Left kidney (tissue), 8 donors: ENCODE results near the gene ZNF25. TPM values are rescaled to one million over a fixed set of nuclear protein-coding genes. Genes with fewer than 3 reads are reported as not detected.
A peak's percentile ranks its signal among the peaks of the same experiment; 100 is the strongest.
"Not testable (repeated sequence)": the region's sequence is repeated elsewhere in the genome, so short reads cannot be mapped to it uniquely, and the experiment has no call there.

ENCODE experiments used
- DNase-seq: peaks from one replicate; pipeline ENCODE4 v3.0.0-alpha.2; 2013
- long read RNA-seq, 8 donors: transcript quantifications; one replicate each; lab custom pipeline, GENCODE V29; 2026
- polyA plus RNA-seq: library from polyadenylated mRNA; unstranded; fragments of 120-200 nt; gene quantifications from one replicate; pipeline ENCODE4 v1.2.1, GENCODE V29; 2013; ENCODE audit not compliant: insufficient read length

Gene ZNF25
- 17.2 TPM for polyA plus RNA-seq
- long read RNA-seq, donor 1, full-length matches to known transcripts: 2 of 12 reads
- long read RNA-seq, donor 1, partial matches to known transcripts: 0 of 12 reads
- long read RNA-seq, donor 1, other reads (novel, unspliced or antisense): 10 of 12 reads
- long read RNA-seq, donor 2, full-length matches to known transcripts: 3 of 3 reads
- long read RNA-seq, donor 2, partial matches to known transcripts: 0 of 3 reads
- long read RNA-seq, donor 2, other reads (novel, unspliced or antisense): 0 of 3 reads
- long read RNA-seq, donor 3, full-length matches to known transcripts: 1 of 1 reads
- long read RNA-seq, donor 3, partial matches to known transcripts: 0 of 1 reads
- long read RNA-seq, donor 3, other reads (novel, unspliced or antisense): 0 of 1 reads
- long read RNA-seq, donor 4, full-length matches to known transcripts: 1 of 6 reads
- long read RNA-seq, donor 4, partial matches to known transcripts: 5 of 6 reads
- long read RNA-seq, donor 4, other reads (novel, unspliced or antisense): 0 of 6 reads
- long read RNA-seq, donor 5, full-length matches to known transcripts: 2 of 2 reads
- long read RNA-seq, donor 5, partial matches to known transcripts: 0 of 2 reads
- long read RNA-seq, donor 5, other reads (novel, unspliced or antisense): 0 of 2 reads
- long read RNA-seq, donor 6, full-length matches to known transcripts: 2 of 2 reads
- long read RNA-seq, donor 6, partial matches to known transcripts: 0 of 2 reads
- long read RNA-seq, donor 6, other reads (novel, unspliced or antisense): 0 of 2 reads
- long read RNA-seq, donor 7, full-length matches to known transcripts: 1 of 1 reads
- long read RNA-seq, donor 7, partial matches to known transcripts: 0 of 1 reads
- long read RNA-seq, donor 7, other reads (novel, unspliced or antisense): 0 of 1 reads
- long read RNA-seq, donor 8, full-length matches to known transcripts: 1 of 1 reads
- long read RNA-seq, donor 8, partial matches to known transcripts: 0 of 1 reads
- long read RNA-seq, donor 8, other reads (novel, unspliced or antisense): 0 of 1 reads

GRCh38 chr10:37976091-37976879, at the start of gene ZNF25:
Gene ZNF25, minus strand, starts transcription at chr10:37976647. Its CDS starts 4,925 bp downstream, at chr10:37971722.
- DNase-seq: peak; percentile 99

- DNase-seq: no peak
Measured at GRCh38 chr10:38025283-38025682, 48.8 kb upstream of the ZNF25 start.

GRCh38 chr10:38019124-38019523, 42.7 kb upstream of the ZNF25 start:
- not testable (repeated sequence) for DNase-seq

DNA sequence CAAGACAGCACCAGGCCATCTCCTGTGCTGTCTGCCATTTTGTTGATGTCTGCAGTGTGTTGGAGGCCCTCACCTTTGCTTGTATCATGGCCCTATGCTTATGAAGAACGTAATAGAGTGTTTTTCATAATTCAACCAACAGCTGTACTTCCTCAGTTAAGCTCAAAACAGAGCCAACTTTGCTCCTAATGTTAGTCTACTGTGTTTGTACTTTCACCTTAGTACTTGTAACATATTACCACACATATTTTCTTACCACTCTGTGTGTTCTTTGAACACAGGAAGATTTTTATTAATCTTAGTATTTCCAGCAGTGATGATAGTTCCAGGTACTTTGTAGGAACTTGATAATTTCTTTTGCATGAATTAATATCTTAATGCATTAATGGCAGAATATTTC, 39.9 kb upstream of the ZNF25 start:
- DNase-seq: no peak

GRCh38 chr10:38010119-38010903, 33.9 kb upstream of the ZNF25 start, which contains the start of gene ZNF33A:
Gene ZNF33A, plus strand, starts transcription at chr10:38010675. Its CDS starts 1,667 bp downstream, at chr10:38012342.
- DNase-seq: peak; percentile 92

DNA sequence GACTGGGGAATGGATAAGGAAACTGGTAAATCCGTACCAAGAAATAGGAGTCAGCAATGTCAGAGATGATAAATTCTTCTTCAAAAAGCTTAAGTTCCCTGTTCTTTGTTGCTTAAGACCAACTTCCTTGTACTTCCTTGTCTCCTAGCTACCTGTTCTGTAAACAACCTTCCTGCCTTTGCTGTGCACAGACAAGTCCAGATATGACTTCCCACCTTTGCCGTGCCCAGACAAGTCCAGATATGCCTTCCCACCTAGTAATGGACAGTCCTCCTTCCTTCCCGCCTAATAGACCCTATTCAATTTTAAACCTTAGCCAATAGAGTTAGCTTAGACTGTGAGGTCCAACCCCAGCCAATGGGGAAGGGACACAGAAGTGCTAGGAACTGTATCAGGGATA, 31.5 kb upstream of the ZNF25 start:
- no peak for DNase-seq

DNA sequence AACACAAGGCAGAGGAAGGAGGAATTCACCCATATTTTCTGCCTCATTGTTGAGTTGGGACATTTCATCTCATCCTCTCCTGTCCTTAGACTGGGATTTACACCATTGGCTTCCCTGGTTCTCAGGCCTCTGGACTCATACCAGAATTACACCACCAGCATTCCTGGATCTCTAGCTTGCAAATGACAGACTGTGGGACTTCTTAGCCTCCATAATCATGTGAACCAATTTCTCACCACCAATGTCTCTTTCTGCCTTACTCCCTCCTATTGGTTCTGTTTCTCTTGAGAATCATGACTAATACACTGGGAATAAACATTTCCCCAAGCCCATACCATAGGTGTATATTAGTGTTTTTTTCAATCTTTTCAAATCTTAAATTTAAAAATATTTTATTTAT, 31.1 kb upstream of the ZNF25 start:
- no peak for DNase-seq

- no peak for DNase-seq
Measured at GRCh38 chr10:38003588-38003987, 27.1 kb upstream of the ZNF25 start.

DNA sequence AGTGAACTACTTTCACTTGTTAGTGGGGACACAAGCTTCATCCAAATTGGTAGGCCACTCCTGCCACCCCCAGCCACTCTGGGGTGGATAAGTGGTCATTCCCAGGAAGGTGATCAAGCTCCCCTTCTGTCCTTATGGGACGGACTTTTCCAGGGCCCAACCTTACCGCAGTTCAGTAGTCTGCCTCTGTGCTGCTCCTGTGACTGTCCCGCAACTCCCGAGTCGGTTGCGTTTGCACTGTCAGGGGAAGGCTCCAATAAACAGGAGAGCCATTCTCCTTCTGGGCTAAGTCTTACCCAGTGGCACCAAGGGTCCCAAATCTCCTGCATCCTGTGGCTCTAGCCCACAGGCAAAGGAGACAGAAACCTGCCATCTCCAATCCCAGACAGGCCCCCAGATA, 26.6 kb upstream of the ZNF25 start:
- no peak for DNase-seq

GRCh38 chr10:38000474-38000873, 24.0 kb upstream of the ZNF25 start:
- not testable (repeated sequence) for DNase-seq

GRCh38 chr10:37998920-37999319, 22.5 kb upstream of the ZNF25 start:
- not testable (repeated sequence) for DNase-seq

- DNase-seq: no peak
Measured at GRCh38 chr10:37992083-37992482, 15.6 kb upstream of the ZNF25 start.

DNA sequence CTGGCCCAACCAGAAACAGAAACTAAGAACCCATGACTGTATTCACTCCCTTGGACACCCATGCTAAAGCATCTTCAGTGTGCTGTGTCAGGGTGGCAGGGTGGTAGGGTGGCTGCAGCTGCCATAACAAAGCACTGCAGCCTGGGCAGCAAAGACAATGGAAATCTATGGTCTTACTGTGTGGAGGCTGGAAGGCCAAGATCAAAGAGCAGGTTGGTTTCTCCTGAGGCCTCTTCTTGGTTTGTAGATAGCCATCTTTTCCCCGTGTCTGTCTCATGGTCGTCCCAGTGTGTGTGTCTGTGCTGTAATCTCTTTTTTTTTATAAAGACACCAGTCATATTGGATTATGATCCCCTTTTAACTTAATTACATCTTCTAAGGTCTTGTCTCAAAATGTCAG, 15.2 kb upstream of the ZNF25 start:
- DNase-seq: no peak

DNA sequence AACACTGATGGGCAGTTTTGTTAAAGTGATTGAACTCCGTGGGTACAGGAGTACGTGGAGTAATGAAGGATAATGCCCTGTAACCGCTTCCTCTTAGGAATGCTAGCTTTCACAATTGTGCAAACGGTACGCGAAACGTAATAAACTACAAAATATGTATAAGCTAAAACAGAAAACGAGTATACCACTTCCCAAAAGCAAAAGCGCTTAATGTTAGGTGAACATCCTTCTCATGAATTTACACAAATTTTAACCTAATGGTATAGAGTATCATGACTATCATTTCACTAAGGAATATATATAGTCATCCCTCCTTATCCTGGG, 395 bp upstream of the ZNF25 start:
- DNase-seq: no peak

DNA sequence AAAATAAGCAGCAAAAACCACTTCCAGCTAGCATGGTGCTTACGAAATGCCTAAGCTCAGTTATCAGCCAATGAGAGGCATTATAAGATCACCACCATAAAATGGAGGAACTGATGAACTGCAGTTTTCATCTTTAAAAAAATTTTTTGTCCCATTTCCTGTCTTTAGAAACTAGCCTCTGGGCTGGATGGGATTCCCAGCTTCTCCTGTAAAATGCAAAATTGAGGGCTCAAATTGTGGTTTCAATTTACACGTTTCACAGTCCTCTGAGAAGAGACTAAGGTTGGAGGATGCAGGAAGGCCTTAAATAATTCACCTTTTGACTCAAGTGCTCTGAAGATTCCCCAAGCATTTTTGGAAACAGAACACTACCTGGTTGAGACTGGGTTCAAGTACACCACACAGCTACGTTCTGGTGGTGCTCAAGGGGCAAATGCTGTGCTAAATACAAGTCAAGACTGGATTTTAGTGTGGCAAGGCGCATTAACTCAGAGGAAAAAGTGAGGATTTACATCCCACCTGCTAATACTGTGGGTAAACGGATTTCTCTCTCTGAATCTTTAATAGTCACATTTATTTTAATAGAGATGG, 951 bp downstream of the ZNF25 start:
- peak; percentile 33 for DNase-seq

- no peak for DNase-seq
Measured at GRCh38 chr10:37972396-37972795, 4.1 kb downstream of the ZNF25 start.

- no peak for DNase-seq
Measured at GRCh38 chr10:37965006-37965405, 11.4 kb downstream of the ZNF25 start.

GRCh38 chr10:37960591-37961137, 15.8 kb downstream of the ZNF25 start:
- no peak for DNase-seq

GRCh38 chr10:37957841-37958240, 18.6 kb downstream of the ZNF25 start:
- DNase-seq: no peak

GRCh38 chr10:37952926-37953325, 23.5 kb downstream of the ZNF25 start:
- no peak for DNase-seq
